ENCODE data around the gene PPP1R15A.
A peak's percentile ranks its signal among the peaks of the same experiment; 100 is the strongest.

Gene PPP1R15A

DNA sequence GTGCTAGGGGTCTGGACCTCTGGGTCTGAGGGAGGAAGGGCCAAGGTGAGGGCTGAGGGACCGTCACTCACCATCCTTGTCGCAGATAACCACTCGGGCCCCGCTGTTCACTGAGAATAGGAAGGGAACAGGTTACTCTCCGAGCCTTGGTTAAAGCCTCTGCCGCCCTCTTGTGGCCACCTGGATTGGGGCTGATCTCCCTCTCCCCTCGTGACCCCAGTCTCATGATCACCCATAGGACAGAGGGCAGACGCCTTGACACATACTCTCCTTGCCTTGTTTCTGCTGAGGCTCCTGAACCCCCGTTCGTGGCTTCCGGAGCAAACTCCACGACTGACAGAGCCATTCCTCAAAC is 36.5 kb upstream of the PPP1R15A start:
- no peak for TF ChIP-seq ZFX (IDR thresholded peaks at IDR 0.05; ENCODE audit: borderline replicate concordance)
- TF ChIP-seq, protein P1, sequence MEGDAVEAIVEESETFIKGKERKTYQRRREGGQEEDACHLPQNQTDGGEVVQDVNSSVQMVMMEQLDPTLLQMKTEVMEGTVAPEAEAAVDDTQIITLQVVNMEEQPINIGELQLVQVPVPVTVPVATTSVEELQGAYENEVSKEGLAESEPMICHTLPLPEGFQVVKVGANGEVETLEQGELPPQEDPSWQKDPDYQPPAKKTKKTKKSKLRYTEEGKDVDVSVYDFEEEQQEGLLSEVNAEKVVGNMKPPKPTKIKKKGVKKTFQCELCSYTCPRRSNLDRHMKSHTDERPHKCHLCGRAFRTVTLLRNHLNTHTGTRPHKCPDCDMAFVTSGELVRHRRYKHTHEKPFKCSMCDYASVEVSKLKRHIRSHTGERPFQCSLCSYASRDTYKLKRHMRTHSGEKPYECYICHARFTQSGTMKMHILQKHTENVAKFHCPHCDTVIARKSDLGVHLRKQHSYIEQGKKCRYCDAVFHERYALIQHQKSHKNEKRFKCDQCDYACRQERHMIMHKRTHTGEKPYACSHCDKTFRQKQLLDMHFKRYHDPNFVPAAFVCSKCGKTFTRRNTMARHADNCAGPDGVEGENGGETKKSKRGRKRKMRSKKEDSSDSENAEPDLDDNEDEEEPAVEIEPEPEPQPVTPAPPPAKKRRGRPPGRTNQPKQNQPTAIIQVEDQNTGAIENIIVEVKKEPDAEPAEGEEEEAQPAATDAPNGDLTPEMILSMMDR (IDR thresholded peaks at IDR 0.05): peak; percentile 91
- H3K27ac ChIP-seq: peak overlapping the region; percentile 38; the same call in 1 of the 2 replicates

DNA sequence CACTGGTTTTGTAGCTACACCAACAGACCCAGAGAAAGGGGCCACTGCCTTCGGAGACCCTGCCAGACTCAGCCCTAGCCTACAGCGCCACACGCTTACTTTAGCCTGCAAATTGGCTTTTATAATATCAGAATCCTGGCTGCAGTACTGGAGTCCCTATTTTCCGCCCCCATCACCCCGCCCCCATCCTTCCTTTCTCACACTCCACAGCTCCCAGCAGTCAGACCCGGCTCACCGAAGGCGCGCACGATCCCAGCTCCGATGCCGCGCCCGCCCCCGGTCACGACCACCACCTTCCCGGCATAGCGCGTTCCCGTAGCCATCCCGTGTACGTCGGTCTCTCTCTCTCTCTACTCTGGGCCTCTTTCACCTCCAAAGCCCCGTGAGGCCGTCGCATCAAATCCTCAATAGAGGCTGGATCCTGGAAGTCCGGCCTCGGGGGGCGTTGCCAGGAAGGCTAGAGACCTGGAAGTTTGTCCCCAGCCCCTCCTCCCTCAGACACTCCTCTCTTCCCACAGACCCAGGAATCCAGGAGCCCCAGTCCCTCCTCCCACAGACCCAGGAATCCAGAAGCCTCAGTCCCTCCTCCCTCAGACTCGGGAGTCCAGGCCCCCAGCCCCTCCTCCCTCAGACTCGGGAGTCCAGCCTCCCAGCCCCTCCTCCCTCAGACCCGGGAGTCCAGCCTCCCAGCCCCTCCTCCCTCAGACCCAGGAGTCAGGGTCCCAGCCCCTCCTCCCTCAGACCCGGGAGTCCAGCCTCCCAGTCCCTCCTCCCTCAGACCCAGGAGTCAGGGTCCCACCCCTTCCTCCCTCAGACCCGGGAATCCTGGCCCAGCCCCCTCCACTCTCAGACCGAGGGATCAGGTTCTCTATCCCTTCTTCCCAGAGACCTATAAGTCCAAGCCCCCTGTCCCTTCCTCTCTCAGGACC is 35.9 kb upstream of the PPP1R15A start, which contains the start of gene HSD17B14:
HSD17B14 (minus strand) TSS at position 403 of the 929 bp plus-strand sequence; CDS start at position 323, 80 bp downstream.
- H3K27ac ChIP-seq: peak within 1 kb of the TSS; percentile 38
- TF ChIP-seq, protein P1 (IDR thresholded peaks at IDR 0.05): peak; percentile 73
- no peak for TF ChIP-seq ZFX (IDR thresholded peaks at IDR 0.05; ENCODE audit: borderline replicate concordance)

DNA sequence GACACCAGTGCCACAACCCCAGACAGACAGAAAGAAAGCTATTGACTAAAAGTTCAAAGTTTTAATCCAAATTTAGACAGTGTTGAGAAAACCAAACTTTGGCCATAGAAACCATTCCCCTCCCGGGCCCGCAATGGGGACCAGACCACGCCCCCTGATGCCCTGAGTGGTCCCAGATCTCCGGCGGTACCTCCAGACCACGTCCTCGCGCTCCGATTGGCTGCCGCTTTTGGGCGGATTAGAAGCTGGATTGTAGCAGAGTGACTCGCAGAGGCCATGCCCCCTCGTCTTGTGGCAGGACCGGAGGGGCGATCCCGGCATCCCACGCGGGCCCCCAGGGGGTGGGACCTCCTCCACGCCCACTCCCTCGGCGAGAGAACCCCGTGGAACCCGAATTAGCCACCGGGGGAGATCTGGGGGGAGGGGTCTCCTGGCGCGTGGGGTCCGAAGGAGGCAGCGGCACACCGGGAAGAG is 35.1 kb upstream of the PPP1R15A start:
- TF ChIP-seq, protein P1 (IDR thresholded peaks at IDR 0.05): no peak
- TF ChIP-seq ZFX (IDR thresholded peaks at IDR 0.05; ENCODE audit: borderline replicate concordance): no peak
- H3K27ac ChIP-seq: peak overlapping the region; percentile 38

DNA sequence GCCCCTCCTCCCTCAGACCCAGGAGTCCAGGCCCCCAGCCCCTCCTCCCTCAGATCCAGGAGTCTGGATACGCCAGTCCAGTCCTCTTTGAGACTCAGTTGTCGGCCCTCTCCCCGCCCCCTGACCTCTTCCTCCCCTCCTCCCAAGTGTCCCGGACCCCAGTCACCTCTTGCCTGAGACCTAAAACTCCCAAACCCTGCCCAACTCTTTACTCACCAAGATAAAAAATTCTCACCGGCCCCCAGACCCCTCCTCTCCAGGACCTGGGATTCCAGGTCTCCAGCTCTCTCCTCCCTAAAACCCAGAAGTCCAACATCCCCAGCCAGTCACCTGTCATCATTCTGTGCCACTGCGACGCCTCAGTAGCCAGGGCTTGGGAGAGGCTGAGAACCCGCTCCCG is 34.5 kb upstream of the PPP1R15A start:
- no peak overlapping the region for H3K27ac ChIP-seq

DNA sequence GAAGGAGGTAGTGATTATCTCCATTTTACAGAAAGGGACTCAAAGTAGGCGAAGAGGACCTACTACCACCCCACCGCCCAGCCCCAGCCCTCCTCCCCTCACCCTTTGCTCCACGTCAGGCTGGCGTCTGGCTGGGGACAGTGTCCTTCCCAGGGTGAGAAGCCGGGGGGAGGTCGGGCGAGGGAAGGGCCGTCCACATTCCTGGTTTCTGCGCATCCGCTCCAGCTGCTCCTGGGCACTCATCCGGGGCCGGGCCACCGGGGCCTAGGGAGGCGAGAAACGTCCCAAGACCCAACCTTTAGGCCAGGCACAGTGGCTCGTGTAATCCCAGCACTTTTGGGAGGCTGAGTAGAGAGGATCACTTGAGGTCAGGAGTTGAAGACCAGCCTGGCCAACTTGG is 31.2 kb upstream of the PPP1R15A start:
- no peak for TF ChIP-seq ZFX (IDR thresholded peaks at IDR 0.05; ENCODE audit: borderline replicate concordance)
- TF ChIP-seq, protein P1 (IDR thresholded peaks at IDR 0.05): no peak
- H3K27ac ChIP-seq: no peak overlapping the region

More for the DNA sequence above, 34.5 kb upstream of the PPP1R15A start:
- TF ChIP-seq ZFX (IDR thresholded peaks at IDR 0.05; ENCODE audit: borderline replicate concordance): no peak
- TF ChIP-seq, protein P1 (IDR thresholded peaks at IDR 0.05): no peak

DNA sequence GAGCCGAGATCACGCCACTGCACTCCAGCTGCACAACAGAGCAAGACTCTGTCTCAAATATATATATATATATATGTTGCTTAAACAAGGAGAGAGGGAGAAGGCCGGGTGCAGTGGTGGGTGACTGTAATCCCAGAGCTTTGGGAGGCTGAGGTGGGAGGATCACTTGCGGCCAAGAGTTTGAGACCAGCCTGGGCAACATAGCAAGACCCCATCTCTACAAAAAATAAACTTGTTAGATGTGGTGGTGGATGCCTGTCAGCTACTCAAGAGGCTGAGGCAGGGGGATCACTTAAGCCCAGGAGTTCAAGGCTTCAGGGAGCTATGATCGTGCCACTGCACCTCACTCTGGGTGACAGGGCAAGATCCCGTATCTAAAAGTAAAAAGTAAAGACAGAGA is 30.6 kb upstream of the PPP1R15A start:
- no peak for TF ChIP-seq ZFX (IDR thresholded peaks at IDR 0.05; ENCODE audit: borderline replicate concordance)
- TF ChIP-seq, protein P1 (IDR thresholded peaks at IDR 0.05): no peak
- no peak overlapping the region for H3K27ac ChIP-seq

DNA sequence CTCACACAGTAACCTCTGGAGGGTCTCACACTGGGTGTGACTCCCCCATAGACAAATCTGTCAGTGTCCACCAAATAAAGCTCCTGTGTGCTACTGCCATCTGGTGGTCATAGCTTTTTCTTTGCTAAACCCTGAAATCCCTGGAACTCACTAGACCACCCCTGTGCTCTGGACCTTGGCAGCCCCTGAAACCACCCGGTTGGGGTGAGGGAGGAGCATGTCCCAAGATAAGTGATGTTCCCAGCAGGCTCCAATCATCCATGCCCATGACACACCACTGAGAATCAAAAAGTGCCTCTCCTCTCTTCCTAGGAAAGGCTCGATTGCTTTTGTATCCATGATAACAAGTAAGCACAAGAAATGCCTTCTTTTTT is 29.4 kb upstream of the PPP1R15A start:
- no peak overlapping the region for H3K27ac ChIP-seq
- TF ChIP-seq, protein P1 (IDR thresholded peaks at IDR 0.05): peak; percentile 91
- no peak for TF ChIP-seq ZFX (IDR thresholded peaks at IDR 0.05; ENCODE audit: borderline replicate concordance)
